B cell (primary cell): ENCODE data around the gene INHBA. TPM values are rescaled to one million over a fixed set of nuclear protein-coding genes. Genes with fewer than 3 reads are reported as not detected.

Experiments used
- ATAC-seq: fragments of 200-7000 bp; cut with Tn5 transposase; one replicate; pipeline ENCODE4 v1.10.0; 2021; ENCODE audit warnings: low read depth, mild to moderate bottlenecking, moderate number of reproducible peaks, moderate library complexity
- CTCF ChIA-PET: fragments of 350-600 bp; sonication (Branson Sonifier 250); formaldehyde crosslinking; loops from one replicate; lab custom pipeline; 2021; ENCODE audit warnings: antibody characterized with exemption, inconsistent platforms; lab: Charles Lee
- POLR2A ChIA-PET: fragments of 350-600 bp; sonication (Branson Sonifier 250); formaldehyde crosslinking; loops from one replicate; lab custom pipeline; 2021; ENCODE audit warnings: antibody characterized with exemption; lab: Charles Lee
- DNase-seq: peaks from one replicate; pipeline ENCODE4 v3.0.0; 2013
- H2AFZ ChIP-seq: 2 replicates; pipeline ENCODE4 v1.6.1; 2012; ENCODE audit warnings: mild to moderate bottlenecking, low read depth, low read length; ENCODE audit not compliant: insufficient read depth, poor library complexity, severe bottlenecking
- H3K27ac ChIP-seq, 2 donors: 1 replicate in 1 of 2; 2 replicates in 1 of 2; pipeline ENCODE4 v1.5.1; 2012 to 2013; ENCODE audit warnings: low read length in 2 of 2, mild to moderate bottlenecking in 2 of 2, moderate library complexity in 1 of 2
- H3K27me3 ChIP-seq, 4 experiments: fragments of 200-600 bp in 1 of 4; sonication (generic) in 1 of 4; replicated peaks in 1 of 4; 1 replicate in 2 of 4; 2 replicates in 2 of 4; pipeline versions ENCODE4 v1.6.1 to v1.7.0; 2013 to 2016; ENCODE audit warnings: low read length in 3 of 4, mild to moderate bottlenecking in 2 of 4, mixed read lengths in 1 of 4, moderate library complexity in 1 of 4; ENCODE audit not compliant: insufficient read depth in 4 of 4, control insufficient read depth in 3 of 4; ENCODE audit errors: control extremely low read depth in 1 of 4
- H3K36me3 ChIP-seq, 2 experiments: replicated peaks in 1 of 2; 1 replicate in 1 of 2; 2 replicates in 1 of 2; pipeline versions ENCODE4 v1.6.1 to v1.7.1; 2013; ENCODE audit warnings: low read length in 1 of 2; ENCODE audit not compliant: insufficient read depth in 2 of 2, control insufficient read depth in 1 of 2; ENCODE audit errors: control extremely low read depth in 1 of 2, extremely low read depth in 1 of 2
- H3K4me1 ChIP-seq, 2 donors: fragments of 200-600 bp in 1 of 2; sonication (generic) in 1 of 2; 1 replicate in 1 of 2; 2 replicates in 1 of 2; pipeline versions ENCODE4 v1.5.1 to v1.6.1; 2013 to 2017; ENCODE audit warnings: low read length in 2 of 2; ENCODE audit not compliant: control insufficient read depth in 2 of 2, insufficient read depth in 2 of 2
- H3K4me2 ChIP-seq: replicated peaks from 2 replicates; pipeline ENCODE3; 2012; ENCODE audit warnings: mild to moderate bottlenecking, low read depth, low read length; ENCODE audit not compliant: poor library complexity, severe bottlenecking
- H3K4me3 ChIP-seq, 5 experiments: fragments of 200-600 bp in 1 of 5; sonication (generic) in 1 of 5; 1 replicate in 3 of 5; 2 replicates in 2 of 5; pipeline versions ENCODE4 v1.5.1 to v1.7.0; 2011 to 2016; ENCODE audit warnings: low read length in 4 of 5, mild to moderate bottlenecking in 4 of 5, low read depth in 2 of 5, control low read depth in 1 of 5, moderate library complexity in 1 of 5; ENCODE audit not compliant: insufficient read depth in 1 of 5; ENCODE audit errors: control extremely low read depth in 1 of 5, extremely low read depth in 1 of 5
- H3K79me2 ChIP-seq: fragments of 200-600 bp; sonication (generic); one replicate; pipeline ENCODE4 v1.6.0; 2016; ENCODE audit warnings: low read length; ENCODE audit not compliant: control insufficient read depth, insufficient read depth
- H3K9ac ChIP-seq: fragments of 200-600 bp; sonication (generic); 2 replicates; pipeline ENCODE4 v1.6.1; 2017; ENCODE audit warnings: mild to moderate bottlenecking, low read length, moderate library complexity
- H3K9me3 ChIP-seq, 3 donors: one replicate each; pipeline versions ENCODE4 v1.6.1 to v1.7.1; 2013; ENCODE audit warnings: low read length in 2 of 3; ENCODE audit not compliant: control insufficient read depth in 2 of 3, insufficient read depth in 1 of 3; ENCODE audit errors: control extremely low read depth in 1 of 3
- H4K20me1 ChIP-seq: 2 replicates; pipeline ENCODE4 v1.6.0; 2012; ENCODE audit warnings: mild to moderate bottlenecking, low read length; ENCODE audit not compliant: insufficient read depth, control insufficient read depth, poor library complexity, severe bottlenecking
- H3K27ac Mint-ChIP-seq: one replicate; pipeline ENCODE4 v1.8.0; 2021; ENCODE audit warnings: mixed read lengths
- H3K27me3 Mint-ChIP-seq: one replicate; pipeline ENCODE4 v1.8.0; 2021; ENCODE audit warnings: mixed read lengths
- H3K4me1 Mint-ChIP-seq: one replicate; pipeline ENCODE4 v1.8.0; 2021; ENCODE audit warnings: mixed read lengths
- H3K4me3 Mint-ChIP-seq: one replicate; pipeline ENCODE4 v1.8.0; 2021; ENCODE audit warnings: mixed read lengths
- H3K9me3 Mint-ChIP-seq: one replicate; pipeline ENCODE4 v1.8.0; 2022; ENCODE audit warnings: mixed read lengths; ENCODE audit not compliant: insufficient read depth
- EZH2 ChIP-seq: IDR thresholded peaks from 2 replicates; pipeline ENCODE4 v1.6.1; 2012; ENCODE audit warnings: borderline replicate concordance, low read depth, mild to moderate bottlenecking, moderate library complexity, low read length; ENCODE audit not compliant: insufficient read depth, poor library complexity, severe bottlenecking
- intact Hi-C: fragments of 100-400 bp; cut with micrococcal nuclease; formaldehyde crosslinking; loops from one replicate; pipeline ENCODE4 v1.10.0; 2022
- polyA plus RNA-seq: library from polyadenylated mRNA; depleted of rRNA; stranded (reverse); fragments of >200 nt; gene quantifications from 2 replicates; pipeline ENCODE4 v1.2.3, GENCODE V29; 2012
- total RNA-seq, 2 donors: library from RNA; stranded (reverse); fragments of 120-200 nt in 1 of 2; gene quantifications; 1 replicate in 1 of 2; 2 replicates in 1 of 2; pipeline versions ENCODE4 v1.2.3 to v1.2.4, GENCODE V29; 2013 to 2022
- TF ChIP-seq, protein P1 (sequence below): fragments of 200-600 bp; IDR thresholded peaks from one replicate; pipeline ENCODE4 v1.8.0; 2022; ENCODE audit warnings: antibody characterized with exemption, mild to moderate bottlenecking

Gene INHBA
- total and polyA plus RNA-seq, 2 donors (not counting 1 experiment from before 2014, with no cell fraction given) = not detected

DNA sequence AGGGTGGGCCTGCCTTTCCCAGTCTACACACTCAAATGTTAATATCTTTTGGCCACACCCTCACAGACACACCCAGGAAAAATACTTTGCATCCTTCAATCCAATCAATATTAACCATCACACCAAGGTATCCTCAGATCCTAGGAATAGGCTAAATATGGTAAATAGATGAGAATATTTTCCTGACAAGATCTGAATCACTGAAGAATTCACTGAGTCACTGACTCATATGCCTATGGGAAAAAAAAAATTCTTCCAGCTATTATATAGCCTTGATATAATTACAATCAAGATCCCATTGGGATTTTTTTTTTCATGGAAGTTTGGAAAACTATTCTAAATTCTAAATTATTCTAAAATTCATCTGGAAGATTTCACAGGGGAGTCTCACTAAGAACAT lies 65.8 kb downstream of the INHBA start:
- intact Hi-C loops = no loop called here
- H3K27me3 ChIP-seq = no peaks in the 10 kb centered on the region
- Mint-ChIP-seq H3K9me3 (no peaks in the 10 kb centered on the region), H3K27ac (no peak overlapping the region), H3K4me3 (no peak overlapping the region), H3K4me1 (no peaks in the 10 kb centered on the region), H3K27me3 (peaks cover 4% of the 10 kb centered on the region)
- H2AFZ ChIP-seq = no peak overlapping the region
- no peak for TF ChIP-seq EZH2
- TF ChIP-seq, protein P1, sequence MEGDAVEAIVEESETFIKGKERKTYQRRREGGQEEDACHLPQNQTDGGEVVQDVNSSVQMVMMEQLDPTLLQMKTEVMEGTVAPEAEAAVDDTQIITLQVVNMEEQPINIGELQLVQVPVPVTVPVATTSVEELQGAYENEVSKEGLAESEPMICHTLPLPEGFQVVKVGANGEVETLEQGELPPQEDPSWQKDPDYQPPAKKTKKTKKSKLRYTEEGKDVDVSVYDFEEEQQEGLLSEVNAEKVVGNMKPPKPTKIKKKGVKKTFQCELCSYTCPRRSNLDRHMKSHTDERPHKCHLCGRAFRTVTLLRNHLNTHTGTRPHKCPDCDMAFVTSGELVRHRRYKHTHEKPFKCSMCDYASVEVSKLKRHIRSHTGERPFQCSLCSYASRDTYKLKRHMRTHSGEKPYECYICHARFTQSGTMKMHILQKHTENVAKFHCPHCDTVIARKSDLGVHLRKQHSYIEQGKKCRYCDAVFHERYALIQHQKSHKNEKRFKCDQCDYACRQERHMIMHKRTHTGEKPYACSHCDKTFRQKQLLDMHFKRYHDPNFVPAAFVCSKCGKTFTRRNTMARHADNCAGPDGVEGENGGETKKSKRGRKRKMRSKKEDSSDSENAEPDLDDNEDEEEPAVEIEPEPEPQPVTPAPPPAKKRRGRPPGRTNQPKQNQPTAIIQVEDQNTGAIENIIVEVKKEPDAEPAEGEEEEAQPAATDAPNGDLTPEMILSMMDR = no peak
- no peak overlapping the region for H3K4me3 ChIP-seq
- no peak overlapping the region for H3K27ac ChIP-seq
- H4K20me1 ChIP-seq = no peaks in the 10 kb centered on the region
- ATAC-seq (no peak), DNase-seq (no peak)
- ChIA-PET POLR2A (no interaction called here), CTCF (no interaction called here)
- no peak overlapping the region for H3K9ac ChIP-seq
- H3K4me1 ChIP-seq = no peaks in the 10 kb centered on the region
- no peaks in the 10 kb centered on the region for H3K79me2 ChIP-seq
- no peaks in the 10 kb centered on the region for H3K9me3 ChIP-seq
- H3K4me2 ChIP-seq = no peak overlapping the region
- H3K36me3 ChIP-seq = no peaks in the 10 kb centered on the region
